Stimulated activated CD4-positive, alpha-beta T cell treated with anti-CD3 and anti-CD28 coated beads, Interleukin-12 subunit alpha, Interleukin-12 subunit beta, amount 100 ng/mL, for 48 hours (primary cell): ENCODE measurements around the gene SSC5D.

Experiments used
- DNase-seq, 3 donors: peaks; one replicate each; pipeline ENCODE4 v3.0.0-alpha.2; 2020; ENCODE audit warnings: low read depth in 2 of 3, low spot score in 1 of 3

SSC5D gene

DNA sequence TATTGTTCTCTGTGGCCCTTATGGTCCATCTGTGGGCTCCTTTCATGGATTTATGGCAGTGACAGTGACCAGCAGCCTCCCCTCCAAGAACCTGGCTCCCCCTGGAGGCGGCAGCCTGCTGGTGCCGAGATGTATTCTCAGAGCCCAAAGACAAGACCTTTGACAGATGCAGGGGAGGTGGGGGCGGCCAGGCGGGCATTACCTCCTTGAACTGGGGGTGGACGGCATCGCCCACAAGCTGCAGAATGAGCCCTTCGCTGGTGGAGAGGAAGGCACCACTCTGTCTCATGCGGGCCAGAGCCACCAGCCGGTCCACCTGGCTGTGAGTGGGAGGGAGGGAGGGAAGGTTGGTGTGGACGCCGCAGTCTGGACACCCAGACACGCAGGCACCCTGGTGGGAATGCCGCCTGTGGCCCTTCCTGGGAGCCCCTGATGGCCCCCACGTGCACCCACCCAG, 33.4 kb upstream of the SSC5D start:
- DNase-seq = no peak

DNA sequence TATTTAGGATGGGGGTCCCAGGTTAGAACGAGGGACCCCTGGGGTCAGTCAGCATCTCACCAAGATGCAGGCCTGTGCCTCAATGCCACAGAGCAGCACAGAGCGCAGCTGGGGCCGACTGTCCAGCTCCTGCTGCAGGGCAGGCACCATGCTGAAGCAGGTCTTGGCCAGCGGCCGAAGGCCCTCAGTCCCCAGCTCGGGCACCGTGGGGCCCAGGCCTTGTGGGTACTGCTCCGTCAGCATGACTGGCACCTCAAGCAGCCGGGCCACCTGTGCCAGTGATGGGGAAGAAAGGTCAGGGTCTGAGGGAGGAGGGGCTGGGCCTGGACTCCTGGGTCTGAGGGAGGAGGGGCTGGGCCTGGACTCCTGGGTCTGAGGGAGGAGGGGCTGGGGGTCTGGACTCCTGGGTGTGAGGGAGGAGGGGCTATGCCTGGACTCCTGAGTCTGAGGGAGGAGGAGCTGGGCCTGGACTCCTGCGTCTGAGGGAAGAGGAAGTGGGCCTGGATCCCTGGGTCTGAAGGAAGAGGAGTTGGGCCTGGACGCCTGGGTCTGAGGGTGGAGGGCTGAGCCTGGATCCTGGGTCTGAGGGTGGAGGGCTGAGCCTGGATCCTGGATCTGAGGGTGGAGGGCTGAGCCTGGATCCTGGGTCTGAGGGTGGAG, 32.5 kb upstream of the SSC5D start:
- no peak for DNase-seq

GRCh38 chr19:55456347-55456746, 31.9 kb upstream of the SSC5D start:
- no peak for DNase-seq

GRCh38 chr19:55457683-55458457, 30.4 kb upstream of the SSC5D start:
- DNase-seq = no peak

DNA sequence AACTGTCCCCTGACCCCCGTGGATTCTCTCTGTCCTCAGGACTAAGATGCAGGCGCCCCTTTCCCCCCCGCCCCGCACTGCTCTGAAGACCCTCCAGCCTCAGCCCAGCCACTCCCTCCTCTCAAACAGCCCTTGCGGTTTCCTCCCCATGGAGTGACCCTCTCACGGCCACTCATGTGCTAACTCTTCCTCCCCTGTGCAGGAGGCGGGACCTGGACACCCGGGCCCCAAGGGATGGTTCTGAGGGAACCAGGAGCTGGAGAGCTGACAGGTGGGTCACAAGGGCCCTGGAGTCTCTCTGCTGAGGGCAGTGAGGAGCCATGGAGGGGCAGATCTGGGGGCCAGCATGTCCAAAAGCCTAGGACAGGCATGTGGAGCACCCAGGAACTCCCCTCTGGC, 28.7 kb upstream of the SSC5D start:
- no peak for DNase-seq

GRCh38 chr19:55459950-55460657, 28.1 kb upstream of the SSC5D start:
- DNase-seq = no peak

- DNase-seq = no peak
These were observed 27.5 kb upstream of the SSC5D start for GRCh38 chr19:55460670-55461258.

GRCh38 chr19:55461259-55461973, 26.8 kb upstream of the SSC5D start, which contains the start of gene ISOC2:
Gene ISOC2 (minus strand): TSS chr19:55461642. CDS start chr19:55456486, 5,156 bp downstream.
- peak; percentile 100 for DNase-seq

GRCh38 chr19:55461974-55462626, 26.1 kb upstream of the SSC5D start:
- no peak for DNase-seq

- DNase-seq = no peak
These were observed 25.5 kb upstream of the SSC5D start for GRCh38 chr19:55462722-55463121.

- DNase-seq = no peak
These were observed 24.6 kb upstream of the SSC5D start for GRCh38 chr19:55463583-55464031.

- DNase-seq = no peak
These were observed 24.1 kb upstream of the SSC5D start for GRCh38 chr19:55464039-55464661.

DNA sequence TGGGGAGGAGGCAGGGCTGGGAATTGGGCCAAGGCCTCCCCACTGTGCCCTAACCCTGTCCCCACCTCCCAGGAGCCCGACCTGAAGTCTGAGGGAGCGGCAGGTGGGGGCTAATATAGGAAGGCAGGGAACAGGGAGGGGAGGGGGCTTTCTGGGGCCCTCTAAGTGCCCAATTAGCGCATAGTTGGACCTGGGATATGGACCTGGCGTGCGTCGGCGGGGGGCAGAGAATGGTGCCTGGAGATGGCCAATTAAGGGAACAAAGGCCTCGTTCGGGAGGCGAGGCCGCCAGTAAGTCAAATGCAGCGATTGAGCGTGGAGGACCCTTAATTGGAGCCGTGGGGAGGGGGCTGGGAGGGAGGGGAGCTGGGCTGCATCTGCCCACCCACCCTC, 23.6 kb upstream of the SSC5D start, which contains the start of gene C19orf85:
Gene C19orf85 (minus strand): TSS at position 90 of the 393 bp plus-strand sequence. CDS start 197 bp downstream, outside the sequence.
- DNase-seq = no peak

- no peak for DNase-seq
These were observed 22.6 kb upstream of the SSC5D start for GRCh38 chr19:55465460-55466240.

GRCh38 chr19:55466241-55466614, 22.0 kb upstream of the SSC5D start:
- DNase-seq = no peak

DNA sequence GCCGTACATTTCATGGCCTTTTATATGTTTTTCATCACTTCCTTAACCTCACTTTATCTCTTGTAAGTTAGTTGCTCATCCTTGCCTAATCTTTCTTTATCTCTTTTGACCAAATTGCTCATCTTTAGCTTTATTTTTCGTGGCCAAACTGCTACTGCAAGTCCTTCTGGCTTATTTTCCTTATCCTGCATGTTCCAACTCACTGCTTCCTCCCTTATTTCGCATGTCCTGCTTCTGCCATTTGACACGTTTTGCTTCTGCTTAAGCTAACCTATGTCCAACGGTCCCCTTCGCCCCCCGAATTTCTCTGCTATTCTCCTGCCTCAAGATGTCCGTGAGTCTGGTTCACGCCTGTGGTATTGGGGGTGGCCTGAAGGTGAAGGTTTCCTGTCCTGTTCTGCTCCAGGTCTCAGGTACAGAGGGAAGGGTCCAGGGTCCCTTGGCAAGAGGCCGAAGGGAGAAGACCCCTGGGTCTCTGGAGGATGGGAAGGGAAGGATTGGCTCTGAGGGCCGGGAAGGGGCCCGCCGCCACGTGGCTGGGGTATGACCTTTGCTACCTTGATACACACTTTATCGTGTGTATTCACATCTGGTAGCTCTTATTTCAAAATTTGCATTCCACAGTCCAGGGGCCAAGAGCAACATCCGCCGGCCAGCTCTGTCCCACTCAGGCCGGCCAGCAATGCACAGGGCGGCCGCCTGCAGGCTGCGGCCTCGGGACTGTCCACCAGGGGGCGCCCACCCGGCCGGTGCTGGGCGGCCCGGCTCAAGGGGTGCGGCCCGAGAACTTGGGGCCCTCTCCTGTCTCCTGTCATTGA, 20.8 kb upstream of the SSC5D start:
- DNase-seq = peak in 2 of 3 donors; percentile 59 to 64

GRCh38 chr19:55468054-55468393, 20.2 kb upstream of the SSC5D start:
- DNase-seq = no peak

- no peak for DNase-seq
These were observed 17.0 kb upstream of the SSC5D start for GRCh38 chr19:55471266-55471665.
